Fibroblast of lung (primary cell): ENCODE data around the gene NOX4.

Source experiments
- CTCF ChIP-seq, 2 donors: IDR thresholded peaks in 1 of 2; conservative IDR thresholded peaks in 1 of 2; 1 replicate in 1 of 2; 2 replicates in 1 of 2; pipeline ENCODE4 v1.5.1; 2011 to 2012; ENCODE audit warnings: low read length in 2 of 2, control low read depth in 1 of 2, inconsistent platforms in 1 of 2, low read depth in 1 of 2, mild to moderate bottlenecking in 1 of 2
- EZH2 ChIP-seq: IDR thresholded peaks from 2 replicates; pipeline ENCODE4 v1.5.1; 2012; ENCODE audit warnings: low read length, control low read depth, mild to moderate bottlenecking; ENCODE audit errors: missing control alignments

GRCh38 chr11:89477175-89477574 lies 14.0 kb downstream of the NOX4 start:
- no peak for TF ChIP-seq EZH2
- no peak for TF ChIP-seq CTCF (conservative IDR thresholded peaks at IDR 0.05 in 1 of 2, IDR thresholded peaks at IDR 0.05 in 1 of 2; ENCODE audit: low read depth in 1 of 2, low read length in 2 of 2)
